HCT116 (cell line): ENCODE measurements around the gene ACTN1.

Experiments used
- CTCF ChIP-seq, 3 experiments: fragments of 200-600 bp in 1 of 3; sonication (generic) in 1 of 3; IDR thresholded peaks in 2 of 3; conservative IDR thresholded peaks in 1 of 3; 2 replicates each; pipeline ENCODE4 v1.5.1; 2012 to 2017; ENCODE audit warnings: low read depth in 2 of 3, low read length in 2 of 3, antibody characterized with exemption in 1 of 3, borderline replicate concordance in 1 of 3, control low read depth in 1 of 3, mild to moderate bottlenecking in 1 of 3, mixed read lengths in 1 of 3, mixed run types in 1 of 3, moderate library complexity in 1 of 3; ENCODE audit not compliant: insufficient read depth in 1 of 3
- EZH2 ChIP-seq: fragments of 200-600 bp; sonication (generic); IDR thresholded peaks from 2 replicates; pipeline ENCODE4 v1.6.1; 2017; ENCODE audit warnings: antibody characterized with exemption, mixed run types

GRCh38 chr14:68894123-68894522 lies 85.0 kb downstream of the ACTN1 start:
- TF ChIP-seq CTCF (IDR thresholded peaks at IDR 0.05 in 2 of 3, conservative IDR thresholded peaks at IDR 0.05 in 1 of 3; ENCODE audit: borderline replicate concordance in 1 of 3, insufficient read depth in 1 of 3, low read depth in 2 of 3, low read length in 2 of 3) (no peak), EZH2 (no peak)
